ENCODE results near the gene PODXL2.
"Not testable (repeated sequence)": the region's sequence is repeated elsewhere in the genome, so short reads cannot be mapped to it uniquely, and the experiment has no call there.

Gene PODXL2

DNA sequence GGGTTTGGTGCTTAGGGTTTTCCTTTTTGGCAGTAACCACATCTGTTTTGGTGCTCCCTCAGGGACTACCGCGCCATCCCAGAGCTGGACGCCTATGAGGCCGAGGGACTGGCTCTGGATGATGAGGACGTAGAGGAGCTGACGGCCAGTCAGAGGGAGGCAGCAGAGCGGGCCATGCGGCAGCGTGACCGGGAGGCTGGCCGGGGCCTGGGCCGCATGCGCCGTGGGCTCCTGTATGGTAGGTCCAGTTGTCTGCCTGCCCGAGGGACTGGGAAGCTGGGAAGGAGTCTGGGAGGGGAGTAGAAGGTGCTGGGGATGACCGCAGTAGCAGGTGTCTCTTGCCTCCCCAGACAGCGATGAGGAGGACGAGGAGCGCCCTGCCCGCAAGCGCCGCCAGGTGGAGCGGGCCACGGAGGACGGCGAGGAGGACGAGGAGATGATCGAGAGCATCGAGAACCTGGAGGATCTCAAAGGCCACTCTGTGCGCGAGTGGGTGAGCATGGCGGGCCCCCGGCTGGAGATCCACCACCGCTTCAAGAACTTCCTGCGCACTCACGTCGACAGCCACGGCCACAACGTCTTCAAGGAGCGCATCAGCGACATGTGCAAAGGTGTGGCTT lies 24.3 kb upstream of the PODXL2 start:
- no peak for DNase-seq (ENCODE audit: low read depth, low spot score)

DNA sequence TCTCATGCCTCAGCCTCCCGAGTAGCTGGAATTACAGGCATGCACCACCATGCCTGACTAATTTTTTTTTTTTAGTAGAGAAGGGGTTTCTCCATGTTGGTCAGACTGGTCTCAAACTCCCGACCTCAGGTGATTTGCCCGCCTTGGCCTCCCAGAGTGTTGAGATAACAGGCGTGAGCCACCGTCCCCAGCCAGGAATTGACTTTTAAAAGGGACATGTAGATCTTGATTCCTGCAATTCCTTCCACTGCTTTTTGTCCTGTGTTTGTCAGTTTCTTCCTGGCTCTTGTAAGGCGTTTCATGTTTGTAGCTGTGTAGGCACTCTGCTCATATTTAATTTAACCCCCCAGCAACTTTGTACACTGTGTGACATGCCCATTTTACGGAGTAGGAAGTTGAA lies 23.4 kb upstream of the PODXL2 start:
- DNase-seq (ENCODE audit: low read depth, low spot score), result not testable (repeated sequence)

DNA sequence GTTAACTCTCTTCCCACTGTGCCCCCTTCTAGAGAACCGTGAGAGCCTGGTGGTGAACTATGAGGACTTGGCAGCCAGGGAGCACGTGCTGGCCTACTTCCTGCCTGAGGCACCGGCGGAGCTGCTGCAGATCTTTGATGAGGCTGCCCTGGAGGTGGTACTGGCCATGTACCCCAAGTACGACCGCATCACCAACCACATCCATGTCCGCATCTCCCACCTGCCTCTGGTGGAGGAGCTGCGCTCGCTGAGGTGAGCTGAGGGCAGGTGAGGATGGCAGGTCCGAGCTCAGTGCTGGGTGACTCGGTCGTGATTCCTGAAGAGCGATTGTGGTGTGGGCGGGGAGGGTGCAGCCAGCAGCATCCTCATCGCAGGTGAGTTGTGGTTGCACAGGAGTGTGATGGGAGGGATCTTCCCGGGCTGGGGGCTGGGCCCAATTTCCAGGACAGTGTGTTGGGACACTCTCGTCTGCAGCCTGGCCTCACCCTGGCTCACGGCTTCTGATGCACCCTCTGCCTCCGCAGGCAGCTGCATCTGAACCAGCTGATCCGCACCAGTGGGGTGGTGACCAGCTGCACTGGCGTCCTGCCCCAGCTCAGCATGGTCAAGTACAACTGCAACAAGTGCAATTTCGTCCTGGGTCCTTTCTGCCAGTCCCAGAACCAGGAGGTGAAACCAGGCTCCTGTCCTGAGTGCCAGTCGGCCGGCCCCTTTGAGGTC lies 22.7 kb upstream of the PODXL2 start:
- no peak for DNase-seq (ENCODE audit: low read depth, low spot score)

DNA sequence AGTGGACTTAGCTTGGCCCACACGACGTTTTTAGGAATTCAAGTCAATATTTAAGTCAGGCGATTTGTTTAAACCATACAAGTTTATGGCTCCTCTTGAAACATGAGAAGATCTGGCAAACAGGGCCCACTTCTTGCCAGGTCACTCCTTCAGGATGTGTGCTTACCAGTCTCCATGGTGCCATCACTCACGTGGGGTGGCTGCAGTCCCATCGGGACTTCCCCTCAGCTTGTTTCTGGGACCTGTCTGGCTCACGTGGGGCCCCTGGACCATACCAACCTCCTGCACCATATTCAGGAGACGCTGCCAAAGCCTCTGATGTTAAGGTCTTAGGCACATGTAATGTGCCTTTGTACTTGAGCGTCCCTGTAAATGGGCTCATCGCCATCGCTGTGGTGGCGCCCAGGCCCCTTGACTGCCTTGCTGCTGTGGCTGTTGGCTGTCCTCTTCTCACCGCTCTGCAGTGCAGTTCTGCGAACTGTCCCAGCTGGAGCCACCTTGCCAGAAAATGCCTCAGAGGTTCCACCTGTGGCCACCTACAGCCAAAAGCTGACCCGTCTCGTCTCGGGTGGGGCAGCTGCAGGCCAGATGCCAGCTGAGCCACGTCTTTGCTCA lies 21.9 kb upstream of the PODXL2 start:
- DNase-seq (ENCODE audit: low read depth, low spot score), result no peak

DNA sequence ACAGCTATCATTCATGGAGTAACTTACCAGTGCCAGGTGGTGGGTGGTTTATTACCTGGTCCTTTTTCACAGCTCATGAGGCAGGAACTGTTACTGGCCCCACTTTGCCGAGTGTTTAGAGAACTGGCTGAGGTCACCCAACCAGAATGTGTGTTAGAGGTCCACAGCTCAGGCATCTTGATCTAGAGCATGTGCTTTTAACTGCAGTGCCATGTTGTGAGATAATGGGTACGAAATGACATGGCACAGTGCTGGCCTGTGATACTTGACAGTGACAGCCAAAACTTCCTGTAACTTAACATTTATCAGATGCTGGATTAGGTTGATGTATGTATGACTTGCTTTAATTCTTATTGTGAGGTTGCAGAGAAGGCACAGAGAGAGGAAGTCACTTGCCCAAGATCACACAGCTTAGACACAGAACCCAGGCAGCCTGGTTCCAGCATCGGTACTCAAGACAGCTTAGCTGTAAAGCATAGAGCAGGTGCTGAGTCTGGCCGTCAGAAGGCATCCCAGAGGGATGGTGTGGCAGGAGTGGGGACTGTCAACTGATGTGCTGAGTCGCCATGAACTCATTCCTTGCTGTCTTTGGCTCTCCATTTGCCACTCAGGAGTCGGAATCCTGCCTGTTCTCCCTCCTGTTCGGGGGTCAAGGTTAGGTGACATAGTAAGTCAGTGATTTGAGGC lies 21.2 kb upstream of the PODXL2 start:
- DNase-seq (ENCODE audit: low read depth, low spot score), result no peak

DNA sequence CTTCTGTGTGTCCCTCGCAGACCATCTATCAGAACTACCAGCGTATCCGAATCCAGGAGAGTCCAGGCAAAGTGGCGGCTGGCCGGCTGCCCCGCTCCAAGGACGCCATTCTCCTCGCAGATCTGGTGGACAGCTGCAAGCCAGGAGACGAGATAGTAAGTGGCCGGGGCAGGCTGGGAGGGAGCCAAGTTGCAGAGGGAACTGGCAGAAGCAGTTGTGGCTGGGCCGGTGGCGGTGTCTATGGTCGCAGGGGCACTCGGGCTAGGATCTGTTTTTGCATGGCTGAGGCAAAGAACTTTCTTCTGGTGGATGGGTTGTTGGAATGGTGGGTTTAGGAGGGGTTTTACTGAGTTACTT lies 20.6 kb upstream of the PODXL2 start:
- no peak for DNase-seq (ENCODE audit: low read depth, low spot score)

DNA sequence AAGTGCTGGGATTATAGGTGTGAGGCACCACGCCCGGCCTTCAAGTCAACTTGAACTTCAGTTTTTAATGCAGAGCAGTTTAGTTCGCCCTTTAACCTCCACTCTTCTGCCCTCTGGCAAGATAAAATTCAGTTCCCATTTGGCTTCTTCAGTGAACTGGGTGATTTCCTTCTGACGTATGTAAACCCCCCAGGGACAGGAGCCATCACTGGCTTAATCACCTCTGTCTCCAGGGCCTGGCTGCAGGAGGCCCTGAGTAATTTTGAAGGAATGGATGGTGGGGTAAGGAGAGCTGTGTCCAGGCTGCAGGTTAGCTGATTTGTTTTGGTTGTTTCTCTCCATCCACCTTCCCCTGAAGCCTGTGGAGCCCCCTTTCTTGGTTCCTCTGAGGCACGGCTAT lies 18.9 kb upstream of the PODXL2 start:
- no peak for DNase-seq (ENCODE audit: low read depth, low spot score)

DNA sequence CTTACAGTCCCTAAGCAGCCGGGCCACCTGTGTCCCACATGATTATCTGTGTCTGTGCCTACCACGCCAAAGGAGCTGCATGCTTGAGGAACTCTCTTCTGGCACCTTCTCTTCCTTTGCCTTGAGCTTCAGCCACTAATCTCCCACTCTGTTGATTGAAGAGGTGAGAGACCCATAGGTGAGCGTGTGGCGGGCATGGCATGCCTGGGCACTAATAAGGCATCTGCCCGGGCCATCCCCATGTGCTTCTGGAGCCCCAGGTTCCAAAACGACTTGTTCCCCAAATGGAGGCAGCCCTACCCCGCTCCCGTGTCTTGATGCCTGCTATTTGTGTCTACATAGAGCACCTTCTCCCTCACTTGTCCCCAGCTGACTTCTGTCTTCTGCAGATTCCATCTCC lies 17.7 kb upstream of the PODXL2 start:
- DNase-seq (ENCODE audit: low read depth, low spot score), result no peak

DNA sequence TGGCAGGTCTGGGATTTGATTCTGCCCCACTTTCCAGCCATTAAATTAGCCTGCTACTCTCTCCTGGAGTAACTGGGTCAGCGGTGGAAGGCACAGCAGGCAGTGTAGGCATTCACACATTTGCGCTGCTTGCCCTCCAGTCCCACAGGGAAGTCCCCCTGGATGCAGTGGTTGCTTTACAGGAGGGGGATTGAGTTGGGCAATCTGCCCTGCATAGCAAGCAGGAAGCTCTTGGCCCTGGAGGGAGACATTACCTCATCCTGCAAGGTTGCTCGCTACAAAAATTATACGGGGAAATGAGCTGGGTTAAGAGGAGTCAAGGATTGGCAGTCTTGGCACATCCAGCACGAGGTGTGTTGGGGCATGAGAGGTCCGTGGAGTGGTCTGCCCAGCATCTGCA lies 16.0 kb upstream of the PODXL2 start:
- no peak for DNase-seq (ENCODE audit: low read depth, low spot score)

DNA sequence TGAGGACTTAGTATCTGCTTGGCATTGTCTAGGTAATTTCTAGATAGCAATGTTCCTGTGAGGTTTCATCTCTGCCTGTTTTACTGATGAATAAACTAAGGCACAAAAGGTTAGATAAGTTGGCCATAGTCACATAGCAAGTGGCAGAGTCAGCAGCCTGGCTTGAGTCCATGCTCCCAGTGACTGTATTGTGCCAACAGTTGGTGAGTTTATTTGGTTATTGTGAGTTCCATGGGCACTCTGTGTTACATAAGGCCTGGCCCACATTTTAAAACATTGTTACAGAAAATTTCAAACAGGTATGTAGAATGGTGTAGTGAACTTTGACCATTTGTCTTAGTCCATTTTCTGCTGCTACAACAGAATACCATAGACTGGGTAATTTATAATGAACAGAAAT lies 15.6 kb upstream of the PODXL2 start:
- no peak for DNase-seq (ENCODE audit: low read depth, low spot score)

DNA sequence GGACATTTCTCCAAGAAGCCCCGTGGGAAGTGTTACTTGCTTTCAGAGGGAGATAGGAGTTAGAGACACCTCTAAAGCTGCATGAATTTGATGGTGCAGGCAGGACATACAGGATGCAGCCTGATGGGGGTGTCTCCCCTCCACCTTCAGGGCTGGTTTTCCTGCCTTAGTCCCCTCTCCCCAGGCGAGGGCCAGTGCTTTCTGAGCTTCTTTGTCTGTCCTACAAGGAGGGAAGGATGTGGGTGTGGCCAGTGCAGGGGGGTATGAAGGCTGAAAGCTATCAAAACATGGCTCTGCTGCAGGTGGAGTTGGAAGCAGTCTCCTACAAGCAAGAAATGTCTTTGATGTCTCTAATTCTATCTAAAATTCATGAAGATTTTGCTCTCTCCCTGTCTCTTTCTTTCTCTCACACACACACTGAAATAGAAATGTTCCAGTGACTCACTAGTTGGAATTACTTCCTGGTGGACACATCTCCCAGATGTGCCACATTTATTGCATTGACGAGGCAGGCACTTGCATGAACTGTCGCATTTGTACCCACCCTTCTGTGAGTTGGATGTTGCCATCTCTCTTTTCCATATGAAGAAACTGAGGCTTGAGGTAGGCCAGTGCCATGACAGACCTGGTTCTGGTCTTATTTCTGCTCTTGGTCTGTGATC lies 13.9 kb upstream of the PODXL2 start:
- no peak for DNase-seq (ENCODE audit: low read depth, low spot score)

DNA sequence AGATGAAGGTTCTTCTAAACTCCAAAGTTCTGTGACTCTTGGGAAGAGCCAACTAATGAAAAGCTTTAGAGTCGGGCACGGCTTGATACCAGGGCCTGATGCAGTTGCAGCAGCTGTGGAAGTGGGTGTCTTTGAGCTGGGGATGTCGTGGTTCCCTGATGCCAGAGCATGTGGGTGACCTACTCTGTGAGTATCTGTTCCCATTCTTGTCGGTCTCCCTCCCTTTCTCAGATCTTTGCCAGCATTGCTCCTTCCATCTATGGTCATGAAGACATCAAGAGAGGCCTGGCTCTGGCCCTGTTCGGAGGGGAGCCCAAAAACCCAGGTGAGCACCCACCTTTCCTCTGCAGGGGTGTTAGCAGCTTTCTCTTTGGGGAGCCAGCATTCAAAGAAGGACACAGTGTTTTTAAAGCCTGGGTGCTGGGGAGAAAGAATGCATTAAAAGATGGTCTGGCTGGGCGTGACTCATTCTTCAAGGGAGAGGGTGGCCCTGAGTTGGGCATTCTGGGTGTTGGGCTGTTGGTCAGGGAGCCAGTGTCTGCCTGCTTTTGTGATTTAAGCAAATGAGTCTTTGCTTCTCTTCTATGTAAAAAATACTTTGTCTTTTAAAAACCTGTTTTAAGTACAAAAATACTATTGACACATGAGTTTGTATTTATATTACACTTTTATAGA lies 13.2 kb upstream of the PODXL2 start:
- no peak for DNase-seq (ENCODE audit: low read depth, low spot score)

DNA sequence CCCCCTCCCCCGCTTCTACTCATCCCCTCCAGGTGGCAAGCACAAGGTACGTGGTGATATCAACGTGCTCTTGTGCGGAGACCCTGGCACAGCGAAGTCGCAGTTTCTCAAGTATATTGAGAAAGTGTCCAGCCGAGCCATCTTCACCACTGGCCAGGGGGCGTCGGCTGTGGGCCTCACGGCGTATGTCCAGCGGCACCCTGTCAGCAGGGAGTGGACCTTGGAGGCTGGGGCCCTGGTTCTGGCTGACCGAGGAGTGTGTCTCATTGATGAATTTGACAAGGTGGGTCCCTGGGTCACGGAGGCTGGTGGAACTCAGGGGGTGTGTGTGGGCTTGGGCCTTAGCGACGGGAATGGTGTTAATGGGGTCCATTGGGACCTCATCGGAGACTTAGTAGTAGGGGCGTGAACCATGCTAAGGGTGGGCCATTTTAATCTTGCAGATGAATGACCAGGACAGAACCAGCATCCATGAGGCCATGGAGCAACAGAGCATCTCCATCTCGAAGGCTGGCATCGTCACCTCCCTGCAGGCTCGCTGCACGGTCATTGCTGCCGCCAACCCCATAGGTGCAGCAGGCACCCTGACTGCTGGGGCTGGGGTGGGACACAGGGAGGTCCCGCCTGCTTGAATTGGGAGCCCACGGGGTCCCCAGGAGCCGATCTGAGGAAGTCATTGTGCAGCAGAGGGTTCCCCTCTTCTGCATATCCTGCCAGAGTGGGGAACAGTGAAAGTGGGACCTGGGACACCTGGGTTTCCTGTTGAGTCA lies 12.0 kb upstream of the PODXL2 start:
- no peak for DNase-seq (ENCODE audit: low read depth, low spot score)

DNA sequence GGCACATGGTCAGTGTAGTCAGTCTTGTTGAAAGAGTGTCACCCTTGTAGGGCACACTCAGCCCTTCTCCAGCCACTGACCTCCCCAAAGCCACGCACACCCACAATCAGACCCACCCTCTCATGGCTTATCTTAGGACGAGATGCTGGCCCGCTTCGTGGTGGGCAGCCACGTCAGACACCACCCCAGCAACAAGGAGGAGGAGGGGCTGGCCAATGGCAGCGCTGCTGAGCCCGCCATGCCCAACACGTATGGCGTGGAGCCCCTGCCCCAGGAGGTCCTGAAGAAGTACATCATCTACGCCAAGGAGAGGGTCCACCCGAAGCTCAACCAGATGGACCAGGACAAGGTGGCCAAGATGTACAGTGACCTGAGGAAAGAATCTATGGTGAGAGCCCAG lies 10.1 kb upstream of the PODXL2 start:
- no peak for DNase-seq (ENCODE audit: low read depth, low spot score)

DNA sequence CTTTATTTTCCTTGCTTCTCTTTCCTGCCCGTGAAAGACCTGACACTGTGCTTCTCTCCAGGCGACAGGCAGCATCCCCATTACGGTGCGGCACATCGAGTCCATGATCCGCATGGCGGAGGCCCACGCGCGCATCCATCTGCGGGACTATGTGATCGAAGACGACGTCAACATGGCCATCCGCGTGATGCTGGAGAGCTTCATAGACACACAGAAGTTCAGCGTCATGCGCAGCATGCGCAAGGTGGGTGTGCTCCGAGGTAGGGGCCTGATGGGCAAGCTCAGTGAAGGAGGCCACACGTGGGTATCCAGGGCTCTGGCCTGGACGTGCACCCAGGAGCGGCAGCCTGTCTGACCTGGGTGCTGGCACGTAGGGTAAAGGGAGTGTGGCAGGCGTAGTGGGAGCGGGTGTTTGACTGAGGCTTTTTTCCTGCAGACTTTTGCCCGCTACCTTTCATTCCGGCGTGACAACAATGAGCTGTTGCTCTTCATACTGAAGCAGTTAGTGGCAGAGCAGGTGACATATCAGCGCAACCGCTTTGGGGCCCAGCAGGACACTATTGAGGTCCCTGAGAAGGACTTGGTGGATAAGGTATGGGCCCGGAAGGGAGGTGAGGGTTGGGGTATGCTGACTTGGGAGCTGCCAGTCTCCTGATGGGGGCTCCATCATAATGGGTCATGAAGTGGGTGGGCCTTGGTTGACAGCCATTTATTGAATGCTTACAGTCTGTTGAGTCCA lies 8.2 kb upstream of the PODXL2 start:
- DNase-seq (ENCODE audit: low read depth, low spot score), result no peak

DNA sequence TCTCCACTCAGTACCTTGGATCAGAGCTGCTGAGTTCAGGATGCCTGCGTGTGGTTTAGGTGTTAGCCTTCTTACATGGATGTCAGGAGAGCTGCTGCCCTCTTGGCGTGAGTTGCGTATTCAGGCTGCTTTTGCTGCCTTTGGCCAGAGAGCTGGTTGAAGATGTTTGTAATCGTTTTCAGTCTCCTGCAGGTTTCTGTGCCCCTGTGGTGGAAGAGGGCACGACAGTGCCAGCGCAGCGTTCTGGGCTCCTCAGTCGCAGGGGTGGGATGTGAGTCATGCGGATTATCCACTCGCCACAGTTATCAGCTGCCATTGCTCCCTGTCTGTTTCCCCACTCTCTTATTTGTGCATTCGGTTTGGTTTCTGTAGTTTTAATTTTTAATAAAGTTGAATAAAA lies 7.0 kb upstream of the PODXL2 start:
- DNase-seq (ENCODE audit: low read depth, low spot score), result no peak

DNA sequence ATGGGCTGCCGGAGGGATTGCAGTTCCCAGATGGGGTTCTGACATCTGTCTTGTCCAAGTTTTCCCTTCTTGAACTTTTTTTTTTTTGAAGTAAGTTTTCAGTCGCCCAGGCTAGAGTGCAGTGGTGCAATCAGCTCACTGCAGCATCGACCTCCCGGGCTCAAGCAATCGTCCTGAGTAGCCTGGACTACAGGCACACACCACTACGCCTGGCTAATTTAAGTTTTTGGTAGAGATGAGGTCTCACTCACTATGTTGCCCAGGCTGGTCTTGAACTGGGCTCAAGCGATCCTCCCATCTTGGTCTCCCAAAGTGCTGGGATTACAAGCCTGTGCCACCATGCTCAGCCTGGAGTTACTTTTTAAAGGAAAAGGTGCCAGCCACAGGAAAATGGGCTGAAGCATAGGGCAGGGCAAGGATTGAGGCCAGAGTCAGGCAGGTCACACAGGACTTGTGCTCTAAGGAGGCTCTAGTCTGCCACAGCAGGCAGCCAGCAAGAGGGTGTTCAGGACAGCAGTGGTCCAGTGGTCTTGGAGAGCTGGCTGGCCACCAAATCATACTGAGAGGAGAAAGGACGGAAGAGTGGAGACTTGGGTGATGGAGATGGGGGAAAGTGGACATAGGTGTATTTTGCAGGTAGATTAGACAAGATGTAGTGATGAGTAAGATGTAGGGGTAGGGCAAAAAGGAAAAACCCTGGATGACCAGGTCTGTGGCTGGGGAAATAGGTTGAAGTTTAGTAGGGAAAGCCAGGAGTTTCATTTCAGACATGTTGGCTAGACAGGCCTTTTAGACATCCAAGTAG lies 6.0 kb upstream of the PODXL2 start:
- DNase-seq (ENCODE audit: low read depth, low spot score), result no peak

DNA sequence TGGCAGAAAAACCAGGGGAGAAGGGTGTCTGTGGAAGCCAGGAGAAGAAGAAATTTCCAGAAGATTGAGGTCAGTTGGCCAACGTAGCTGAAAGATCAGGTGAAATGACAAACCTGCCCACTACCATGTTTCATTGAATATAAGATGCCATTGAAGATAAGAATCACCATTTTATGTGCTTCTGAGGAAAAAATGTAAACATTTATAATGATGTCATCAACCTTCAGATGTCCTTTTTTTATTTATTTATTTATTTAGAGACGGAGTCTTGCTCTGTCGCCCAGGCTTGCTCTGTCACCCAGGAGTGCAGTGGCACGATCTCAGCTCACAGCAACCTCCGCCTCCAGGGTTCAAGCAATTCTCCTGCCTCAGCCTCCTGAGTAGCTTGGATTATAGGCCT lies 4.9 kb upstream of the PODXL2 start:
- no peak for DNase-seq (ENCODE audit: low read depth, low spot score)

DNA sequence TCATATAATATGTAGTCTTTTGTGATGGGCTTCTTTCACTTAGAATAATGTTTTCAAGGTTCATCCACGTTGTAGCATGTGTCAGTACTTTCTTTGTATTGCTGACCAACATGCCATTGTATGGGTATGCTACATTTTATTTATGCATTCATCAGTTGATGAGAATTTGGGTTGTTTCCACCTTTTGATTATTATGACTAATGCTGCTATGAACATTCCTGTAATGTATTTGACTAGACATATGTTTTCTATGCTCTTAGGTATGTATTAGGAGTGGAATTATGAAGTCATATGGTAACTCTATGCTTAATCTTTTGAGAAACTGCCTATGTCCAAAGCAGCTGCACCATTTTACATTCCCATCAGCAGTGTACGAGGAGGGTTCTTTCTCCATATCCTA lies 3.2 kb upstream of the PODXL2 start:
- DNase-seq (ENCODE audit: low read depth, low spot score), result no peak

DNA sequence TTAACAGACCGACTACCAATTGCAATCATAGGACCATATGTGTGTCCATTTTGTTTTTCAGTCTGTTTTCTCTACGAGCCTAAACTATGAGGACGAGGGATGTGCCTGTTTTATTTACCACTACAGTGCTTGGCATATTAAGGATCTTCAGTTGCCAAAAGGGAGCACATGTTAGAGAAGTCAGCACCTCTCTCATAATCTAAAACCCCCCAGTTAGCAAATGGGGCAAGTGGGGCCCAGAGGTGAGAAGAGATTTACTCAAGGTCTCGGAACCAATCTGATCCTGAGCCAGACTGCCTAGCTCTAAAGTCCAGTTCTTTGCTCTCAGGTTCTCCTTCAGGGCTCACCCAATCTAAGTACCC lies 578 bp upstream of the PODXL2 start:
- DNase-seq (ENCODE audit: low read depth, low spot score), result no peak

Measured in iPS DF 19.7 (cell line).